ENCODE measurements around the gene MUC12. TPM values are rescaled to one million over a fixed set of nuclear protein-coding genes. Genes with fewer than 3 reads are reported as not detected.
"Not testable (repeated sequence)": the region's sequence is repeated elsewhere in the genome, so short reads cannot be mapped to it uniquely, and the experiment has no call there.

The MUC12 gene
- total and polyA plus RNA-seq, 2 experiments from 2014 or later = 4.0 to 7.3 TPM

DNA sequence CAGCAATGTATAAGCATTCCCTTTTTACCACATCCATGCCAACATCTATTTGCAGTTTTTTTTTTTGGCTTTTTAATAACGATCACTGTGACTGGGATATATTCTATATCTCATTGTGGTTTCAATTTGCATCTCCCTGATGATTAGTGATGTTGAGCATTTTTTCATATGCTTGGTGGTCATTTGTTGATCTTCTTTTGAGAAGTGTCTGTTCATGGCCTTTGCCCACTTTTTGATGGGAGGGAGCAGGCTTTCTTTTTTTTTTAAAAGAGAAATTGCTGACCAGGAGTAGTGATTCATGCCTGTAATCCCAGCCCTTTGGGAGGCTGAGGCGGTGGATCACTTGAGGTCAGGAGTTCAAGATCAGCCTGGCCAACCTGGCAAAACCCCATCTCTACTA lies 54.5 kb downstream of the MUC12 start:
- Histone ChIP-seq H3K4me3 (no peak overlapping the region), H2AFZ (no peak overlapping the region), H3K9me3 (ENCODE audit: low read depth) (no peaks in the 10 kb centered on the region), H4K20me1 (ENCODE audit: insufficient read depth, poor library complexity, severe bottlenecking) (no peaks in the 10 kb centered on the region), H3K27ac (no peak overlapping the region), H3K4me2 (no peak overlapping the region), H3K27me3 (no peaks in the 10 kb centered on the region), H3K79me2 (no peaks in the 10 kb centered on the region), H3K9me2 (replicated peaks; ENCODE audit: insufficient read depth) (no peaks in the 10 kb centered on the region), H3K4me1 (ENCODE audit: insufficient read depth) (no peaks in the 10 kb centered on the region), H3K36me3 (replicated peaks; ENCODE audit: insufficient read depth, low read depth) (no peaks in the 10 kb centered on the region)
- 86% methylated on average over 2 of the region's 2 CpGs for WGBS (ENCODE audit: low lambda C conversion rate, missing lambda C conversion rate)
- no peak for DNase-seq (ENCODE audit: low spot score)
- no peak for TF ChIP-seq EZH2 (IDR thresholded peaks at IDR 0.05; ENCODE audit: borderline replicate concordance)
- TF ChIP-seq, protein P1, sequence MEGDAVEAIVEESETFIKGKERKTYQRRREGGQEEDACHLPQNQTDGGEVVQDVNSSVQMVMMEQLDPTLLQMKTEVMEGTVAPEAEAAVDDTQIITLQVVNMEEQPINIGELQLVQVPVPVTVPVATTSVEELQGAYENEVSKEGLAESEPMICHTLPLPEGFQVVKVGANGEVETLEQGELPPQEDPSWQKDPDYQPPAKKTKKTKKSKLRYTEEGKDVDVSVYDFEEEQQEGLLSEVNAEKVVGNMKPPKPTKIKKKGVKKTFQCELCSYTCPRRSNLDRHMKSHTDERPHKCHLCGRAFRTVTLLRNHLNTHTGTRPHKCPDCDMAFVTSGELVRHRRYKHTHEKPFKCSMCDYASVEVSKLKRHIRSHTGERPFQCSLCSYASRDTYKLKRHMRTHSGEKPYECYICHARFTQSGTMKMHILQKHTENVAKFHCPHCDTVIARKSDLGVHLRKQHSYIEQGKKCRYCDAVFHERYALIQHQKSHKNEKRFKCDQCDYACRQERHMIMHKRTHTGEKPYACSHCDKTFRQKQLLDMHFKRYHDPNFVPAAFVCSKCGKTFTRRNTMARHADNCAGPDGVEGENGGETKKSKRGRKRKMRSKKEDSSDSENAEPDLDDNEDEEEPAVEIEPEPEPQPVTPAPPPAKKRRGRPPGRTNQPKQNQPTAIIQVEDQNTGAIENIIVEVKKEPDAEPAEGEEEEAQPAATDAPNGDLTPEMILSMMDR (IDR thresholded peaks at IDR 0.05; ENCODE audit: poor library complexity) = no peak
- TF ChIP-seq EZH2phosphoT487 (IDR thresholded peaks at IDR 0.05; ENCODE audit: low read depth, severe bottlenecking, unreplicated experiment) = no peak

DNA sequence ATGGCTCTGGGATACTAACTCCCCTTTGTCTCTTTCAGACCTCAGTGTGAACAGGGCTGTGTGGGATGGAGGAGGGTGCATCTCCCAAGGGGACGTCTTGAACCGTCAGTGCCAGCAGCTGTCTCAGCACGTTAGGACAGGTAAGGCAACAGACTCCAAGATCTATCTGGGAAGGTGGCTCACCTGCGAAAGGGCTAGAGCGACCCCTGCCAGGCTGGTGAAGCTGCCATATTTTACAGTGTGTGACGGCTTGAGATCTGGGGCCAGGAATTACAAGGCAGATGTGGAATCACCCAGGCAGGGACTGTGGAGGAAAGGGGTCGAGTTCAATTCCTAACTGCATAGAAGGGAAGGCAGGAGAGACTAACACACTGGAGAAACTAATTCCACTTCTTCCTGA lies 61.7 kb downstream of the MUC12 start:
- H4K20me1 ChIP-seq (ENCODE audit: insufficient read depth, poor library complexity, severe bottlenecking) = no peaks in the 10 kb centered on the region
- 12% methylated on average over 7 of the region's 7 CpGs for WGBS (ENCODE audit: low lambda C conversion rate, missing lambda C conversion rate)
- no peak overlapping the region for H3K4me3 ChIP-seq
- TF ChIP-seq, protein P1 (IDR thresholded peaks at IDR 0.05; ENCODE audit: poor library complexity) = no peak
- TF ChIP-seq EZH2phosphoT487 (IDR thresholded peaks at IDR 0.05; ENCODE audit: low read depth, severe bottlenecking, unreplicated experiment) (no peak), EZH2 (IDR thresholded peaks at IDR 0.05; ENCODE audit: borderline replicate concordance) (no peak)
- no peaks in the 10 kb centered on the region for H3K4me1 ChIP-seq (ENCODE audit: insufficient read depth)
- no peak overlapping the region for H3K27ac ChIP-seq
- H3K9me2 ChIP-seq (replicated peaks; ENCODE audit: insufficient read depth) = no peaks in the 10 kb centered on the region
- DNase-seq (ENCODE audit: low spot score) = no peak
- no peaks in the 10 kb centered on the region for H3K9me3 ChIP-seq (ENCODE audit: low read depth)
- H3K36me3 ChIP-seq (replicated peaks; ENCODE audit: insufficient read depth, low read depth) = no peaks in the 10 kb centered on the region
- no peak overlapping the region for H3K4me2 ChIP-seq
- peaks cover 7% of the 10 kb centered on the region for H3K27me3 ChIP-seq
- H2AFZ ChIP-seq = no peak overlapping the region
- H3K79me2 ChIP-seq = no peaks in the 10 kb centered on the region

DNA sequence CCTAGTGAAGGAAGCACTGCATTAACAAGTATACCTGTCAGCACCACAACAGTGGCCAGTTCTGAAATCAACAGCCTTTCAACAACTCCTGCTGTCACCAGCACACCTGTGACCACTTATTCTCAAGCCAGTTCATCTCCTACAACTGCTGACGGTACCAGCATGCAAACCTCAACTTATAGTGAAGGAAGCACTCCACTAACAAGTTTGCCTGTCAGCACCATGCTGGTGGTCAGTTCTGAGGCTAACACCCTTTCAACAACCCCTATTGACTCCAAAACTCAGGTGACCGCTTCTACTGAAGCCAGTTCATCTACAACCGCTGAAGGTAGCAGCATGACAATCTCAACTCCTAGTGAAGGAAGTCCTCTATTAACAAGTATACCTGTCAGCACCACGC lies 66.6 kb downstream of the MUC12 start:
- no peak for TF ChIP-seq EZH2 (IDR thresholded peaks at IDR 0.05; ENCODE audit: borderline replicate concordance)
- TF ChIP-seq, protein P1 (IDR thresholded peaks at IDR 0.05; ENCODE audit: poor library complexity) = no peak
- TF ChIP-seq EZH2phosphoT487 (IDR thresholded peaks at IDR 0.05; ENCODE audit: low read depth, severe bottlenecking, unreplicated experiment) = no peak
- Histone ChIP-seq H3K79me2 (no peaks in the 10 kb centered on the region), H2AFZ (no peak overlapping the region), H4K20me1 (ENCODE audit: insufficient read depth, poor library complexity, severe bottlenecking) (no peaks in the 10 kb centered on the region), H3K9me3 (ENCODE audit: low read depth) (no peaks in the 10 kb centered on the region), H3K4me2 (no peak overlapping the region), H3K4me3 (no peak overlapping the region), H3K36me3 (replicated peaks; ENCODE audit: insufficient read depth, low read depth) (no peaks in the 10 kb centered on the region), H3K27ac (no peak overlapping the region), H3K4me1 (ENCODE audit: insufficient read depth) (no peaks in the 10 kb centered on the region), H3K27me3 (peaks cover 12% of the 10 kb centered on the region), H3K9me2 (replicated peaks; ENCODE audit: insufficient read depth) (no peaks in the 10 kb centered on the region)
- DNase-seq (ENCODE audit: low spot score) = no peak
- WGBS (ENCODE audit: low lambda C conversion rate, missing lambda C conversion rate) = 68% methylated on average over 4 of the region's 4 CpGs

DNA sequence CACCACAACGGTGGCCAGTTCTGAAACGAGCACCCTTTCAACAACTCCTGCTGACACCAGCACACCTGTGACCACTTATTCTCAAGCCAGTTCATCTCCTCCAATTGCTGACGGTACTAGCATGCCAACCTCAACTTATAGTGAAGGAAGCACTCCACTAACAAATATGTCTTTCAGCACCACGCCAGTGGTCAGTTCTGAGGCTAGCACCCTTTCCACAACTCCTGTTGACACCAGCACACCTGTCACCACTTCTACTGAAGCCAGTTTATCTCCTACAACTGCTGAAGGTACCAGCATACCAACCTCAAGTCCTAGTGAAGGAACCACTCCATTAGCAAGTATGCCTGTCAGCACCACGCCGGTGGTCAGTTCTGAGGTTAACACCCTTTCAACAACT lies 71.9 kb downstream of the MUC12 start:
- H3K27me3 ChIP-seq; DNase-seq (ENCODE audit: low spot score); H3K4me1 ChIP-seq (ENCODE audit: insufficient read depth); H3K9me3 ChIP-seq (ENCODE audit: low read depth); H3K9me2 ChIP-seq (replicated peaks; ENCODE audit: insufficient read depth); H4K20me1 ChIP-seq (ENCODE audit: insufficient read depth, poor library complexity, severe bottlenecking); H2AFZ ChIP-seq; H3K4me3 ChIP-seq; H3K4me2 ChIP-seq; H3K79me2 ChIP-seq; H3K36me3 ChIP-seq (replicated peaks; ENCODE audit: insufficient read depth, low read depth); H3K27ac ChIP-seq: not testable (repeated sequence)
- 87% methylated on average over 6 of the region's 6 CpGs for WGBS (ENCODE audit: low lambda C conversion rate, missing lambda C conversion rate)
